ENCODE measurements around the gene GPR157. TPM values are rescaled to one million over a fixed set of nuclear protein-coding genes. Genes with fewer than 3 reads are reported as not detected.
"Not testable (repeated sequence)": the region's sequence is repeated elsewhere in the genome, so short reads cannot be mapped to it uniquely, and the experiment has no call there.

The GPR157 gene
- total RNA-seq, 4 donors from 2014 or later, result 0.59 to 10.7 (median 2.2) TPM

DNA sequence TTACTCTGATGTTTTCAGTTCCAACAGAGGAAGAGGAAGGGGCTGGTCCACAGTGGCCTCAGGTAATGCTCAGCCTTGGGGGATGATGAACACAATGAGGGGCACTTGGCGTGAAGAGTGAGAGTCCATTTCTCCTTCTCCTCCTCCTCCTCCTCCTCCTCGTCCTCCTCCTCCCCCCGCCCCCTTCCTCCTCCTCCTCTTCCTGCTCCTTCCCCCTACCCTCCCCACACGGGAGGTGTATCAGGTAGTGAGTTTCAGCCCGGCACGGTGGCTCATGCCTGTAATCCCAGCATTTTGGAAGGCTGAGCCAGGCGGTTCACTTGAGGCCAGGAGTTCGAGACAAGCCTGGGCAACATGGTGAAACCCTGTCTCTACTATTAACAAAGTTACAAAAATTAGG, 17.3 kb upstream of the GPR157 start:
- Histone ChIP-seq H3K27ac (no peak overlapping the region), H3K36me3 (no peaks in the 10 kb centered on the region), H3K9me3 (no peaks in the 10 kb centered on the region), H3K4me3 (no peak overlapping the region), H3K4me1 (no peaks in the 10 kb centered on the region), H3K27me3 (no peaks in the 10 kb centered on the region)
- intact Hi-C loops (cut with DNase I; ENCODE audit: low total_unique reads), result loop anchor here (10.0 kb wide), 1 partner anchor 49 kb away; no protein-coding TSS in a partner anchor
- TF ChIP-seq, protein P1, sequence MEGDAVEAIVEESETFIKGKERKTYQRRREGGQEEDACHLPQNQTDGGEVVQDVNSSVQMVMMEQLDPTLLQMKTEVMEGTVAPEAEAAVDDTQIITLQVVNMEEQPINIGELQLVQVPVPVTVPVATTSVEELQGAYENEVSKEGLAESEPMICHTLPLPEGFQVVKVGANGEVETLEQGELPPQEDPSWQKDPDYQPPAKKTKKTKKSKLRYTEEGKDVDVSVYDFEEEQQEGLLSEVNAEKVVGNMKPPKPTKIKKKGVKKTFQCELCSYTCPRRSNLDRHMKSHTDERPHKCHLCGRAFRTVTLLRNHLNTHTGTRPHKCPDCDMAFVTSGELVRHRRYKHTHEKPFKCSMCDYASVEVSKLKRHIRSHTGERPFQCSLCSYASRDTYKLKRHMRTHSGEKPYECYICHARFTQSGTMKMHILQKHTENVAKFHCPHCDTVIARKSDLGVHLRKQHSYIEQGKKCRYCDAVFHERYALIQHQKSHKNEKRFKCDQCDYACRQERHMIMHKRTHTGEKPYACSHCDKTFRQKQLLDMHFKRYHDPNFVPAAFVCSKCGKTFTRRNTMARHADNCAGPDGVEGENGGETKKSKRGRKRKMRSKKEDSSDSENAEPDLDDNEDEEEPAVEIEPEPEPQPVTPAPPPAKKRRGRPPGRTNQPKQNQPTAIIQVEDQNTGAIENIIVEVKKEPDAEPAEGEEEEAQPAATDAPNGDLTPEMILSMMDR (IDR thresholded peaks at IDR 0.05), result no peak
- TF ChIP-seq POLR2A (IDR thresholded peaks at IDR 0.05), result no peak
- DNase-seq, result no peak

DNA sequence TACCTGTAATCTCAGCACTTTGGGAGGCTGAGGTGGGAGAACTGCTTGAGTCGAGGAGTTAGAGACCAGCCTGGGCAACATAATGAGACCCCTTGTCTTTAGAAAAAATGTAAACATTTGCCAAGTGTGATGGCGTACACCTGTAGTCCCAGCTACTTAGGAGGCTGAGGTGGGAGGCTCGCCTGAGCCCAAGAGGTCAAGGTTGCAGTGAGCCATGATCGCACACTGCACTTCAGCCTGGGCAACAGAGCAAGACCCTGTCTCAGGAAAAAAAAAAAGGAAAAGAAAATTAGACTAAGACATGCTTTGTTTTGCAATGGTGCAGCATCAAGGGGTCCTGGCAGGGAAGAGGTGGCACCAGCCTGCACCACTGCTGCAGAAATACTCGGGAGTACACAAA, 16.8 kb upstream of the GPR157 start:
- H3K27ac ChIP-seq, result no peak overlapping the region
- TF ChIP-seq, protein P1 (IDR thresholded peaks at IDR 0.05), result no peak
- no peak for TF ChIP-seq POLR2A (IDR thresholded peaks at IDR 0.05)
- no peaks in the 10 kb centered on the region for H3K9me3 ChIP-seq
- H3K4me3 ChIP-seq, result no peak overlapping the region
- intact Hi-C loops (cut with DNase I; ENCODE audit: low total_unique reads), result loop anchor here (10.0 kb wide), 1 partner anchor 49 kb away; no protein-coding TSS in a partner anchor
- H3K36me3 ChIP-seq, result no peaks in the 10 kb centered on the region
- no peak for DNase-seq
- no peaks in the 10 kb centered on the region for H3K27me3 ChIP-seq
- H3K4me1 ChIP-seq, result no peaks in the 10 kb centered on the region

DNA sequence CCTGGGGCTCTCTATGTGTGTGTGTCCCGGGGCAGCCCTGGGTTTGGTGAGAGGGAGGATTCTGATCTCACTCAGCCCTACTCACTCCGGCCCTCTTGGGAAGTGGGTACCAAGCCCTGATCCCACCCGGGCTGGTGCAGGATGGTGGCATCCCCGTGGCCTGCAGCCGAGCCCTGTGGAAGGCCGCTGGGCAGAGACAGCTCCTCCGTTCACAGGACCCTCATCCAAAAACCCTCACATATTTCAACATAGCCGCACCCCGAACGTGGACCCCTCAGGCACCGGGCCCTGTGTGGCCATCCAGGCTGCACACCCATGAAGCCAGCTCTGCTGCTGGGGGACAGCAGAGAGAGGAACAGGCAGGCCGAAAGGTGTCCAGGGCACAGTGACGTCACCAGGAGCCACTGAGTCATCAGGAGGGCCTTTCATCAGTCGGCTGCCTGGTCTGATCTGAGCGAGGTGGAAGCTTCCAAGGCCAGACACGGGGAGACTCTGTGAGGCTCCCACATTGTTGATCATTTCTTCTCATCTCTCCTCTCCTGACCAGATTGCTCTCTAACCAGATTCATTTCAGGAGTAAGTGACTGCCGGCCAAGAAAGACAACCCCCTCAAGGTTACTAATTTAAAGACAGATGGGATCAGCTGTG, 16.2 kb upstream of the GPR157 start:
- H3K27me3 ChIP-seq, result no peaks in the 10 kb centered on the region
- TF ChIP-seq, protein P1 (IDR thresholded peaks at IDR 0.05), result no peak
- no peak for TF ChIP-seq POLR2A (IDR thresholded peaks at IDR 0.05)
- H3K4me3 ChIP-seq, result no peak overlapping the region
- H3K36me3 ChIP-seq, result no peaks in the 10 kb centered on the region
- no peaks in the 10 kb centered on the region for H3K4me1 ChIP-seq
- DNase-seq, result no peak
- intact Hi-C loops (cut with DNase I; ENCODE audit: low total_unique reads), result loop anchor here (10.0 kb wide), 1 partner anchor 50 kb away; no protein-coding TSS in a partner anchor
- no peak overlapping the region for H3K27ac ChIP-seq
- no peaks in the 10 kb centered on the region for H3K9me3 ChIP-seq

- not testable (repeated sequence) for H3K27ac ChIP-seq, H3K36me3 ChIP-seq, H3K27me3 ChIP-seq, H3K4me1 ChIP-seq, DNase-seq, H3K4me3 ChIP-seq, H3K9me3 ChIP-seq
- intact Hi-C loops (cut with DNase I; ENCODE audit: low total_unique reads), result loop anchor here (10.0 kb wide), 1 partner anchor 50 kb away; no protein-coding TSS in a partner anchor
Observed at GRCh38 chr1:9144494-9144893, 15.6 kb upstream of the GPR157 start.

GRCh38 chr1:9143250-9143649, 14.3 kb upstream of the GPR157 start:
- intact Hi-C loops (cut with DNase I; ENCODE audit: low total_unique reads), result loop anchor here (10.0 kb wide), 1 partner anchor 52 kb away; no protein-coding TSS in a partner anchor
- Histone ChIP-seq H3K27ac (no peak overlapping the region), H3K4me1 (no peaks in the 10 kb centered on the region), H3K27me3 (no peaks in the 10 kb centered on the region), H3K4me3 (no peak overlapping the region), H3K9me3 (no peaks in the 10 kb centered on the region), H3K36me3 (no peaks in the 10 kb centered on the region)
- TF ChIP-seq, protein P1 (IDR thresholded peaks at IDR 0.05), result no peak
- no peak for TF ChIP-seq POLR2A (IDR thresholded peaks at IDR 0.05)
- no peak for DNase-seq

Data from uterus (tissue), 4 donors.